Stimulated activated CD4-positive, alpha-beta T cell treated with anti-CD3 and anti-CD28 coated beads, Interleukin-1b, Interleukin-23, amount 100 ng/mL, for 4 hours (primary cell): ENCODE results near the gene CRYBA4.

ENCODE experiments used
- DNase-seq, 2 donors: peaks; one replicate each; pipeline ENCODE4 v3.0.0-alpha.2; 2020; ENCODE audit warnings: low read depth in 2 of 2

CRYBA4 gene

GRCh38 chr22:26660961-26661578 is 39.3 kb downstream of the CRYBA4 start:
- DNase-seq, result no peak

GRCh38 chr22:26662160-26662559 is 40.4 kb downstream of the CRYBA4 start:
- no peak for DNase-seq

- DNase-seq, result no peak
Observed at GRCh38 chr22:26663374-26663923, 41.7 kb downstream of the CRYBA4 start.

- no peak for DNase-seq
Observed at GRCh38 chr22:26665813-26666231, 44.1 kb downstream of the CRYBA4 start.

- DNase-seq, result no peak
Observed at GRCh38 chr22:26667140-26667539, 45.4 kb downstream of the CRYBA4 start.

GRCh38 chr22:26669060-26669481 is 47.3 kb downstream of the CRYBA4 start:
- no peak for DNase-seq

- no peak for DNase-seq
Observed at GRCh38 chr22:26670459-26670858, 48.7 kb downstream of the CRYBA4 start.

GRCh38 chr22:26671317-26672059 is 49.7 kb downstream of the CRYBA4 start:
- peak; percentile 43 to 47 for DNase-seq

GRCh38 chr22:26672060-26672471 is 50.3 kb downstream of the CRYBA4 start:
- no peak for DNase-seq

GRCh38 chr22:26672590-26673468 is 51.1 kb downstream of the CRYBA4 start:
- DNase-seq, result peak; percentile 81 to 85

GRCh38 chr22:26673486-26673885 is 51.7 kb downstream of the CRYBA4 start:
- no peak for DNase-seq

- no peak for DNase-seq
Observed at GRCh38 chr22:26674211-26675190, 52.7 kb downstream of the CRYBA4 start.

- no peak for DNase-seq
Observed at GRCh38 chr22:26675687-26676268, 54.0 kb downstream of the CRYBA4 start.

- DNase-seq, result no peak
Observed at GRCh38 chr22:26677217-26677616, 55.5 kb downstream of the CRYBA4 start.

GRCh38 chr22:26679003-26679629 is 57.4 kb downstream of the CRYBA4 start:
- peak; percentile 52 to 54 for DNase-seq
